DOHH2 (cell line): Measurements from ENCODE around the gene PRKN.

ENCODE experiments used
- H3F3A ChIP-seq: fragments of 200-600 bp; sonication (generic), shearing (Covaris generic); 2 replicates; pipeline ENCODE4 v1.6.0; 2016; ENCODE audit warnings: antibody characterized with exemption, mild to moderate bottlenecking; ENCODE audit not compliant: control insufficient read depth, insufficient read depth
- H3K27ac ChIP-seq: fragments of 200-600 bp; sonication (generic); 2 replicates; pipeline ENCODE4 v1.5.1; 2014; ENCODE audit warnings: low read depth, mild to moderate bottlenecking, low read length, moderate library complexity
- H3K27me3 ChIP-seq: fragments of 200-600 bp; sonication (generic); 2 replicates; pipeline ENCODE4 v1.6.1; 2014; ENCODE audit warnings: mild to moderate bottlenecking, low read length, mixed read lengths; ENCODE audit not compliant: control insufficient read depth
- H3K36me3 ChIP-seq: fragments of 200-600 bp; sonication (generic); 2 replicates; pipeline ENCODE4 v1.6.1; 2014; ENCODE audit warnings: mild to moderate bottlenecking, low read length, moderate library complexity, mixed read lengths; ENCODE audit not compliant: control insufficient read depth
- H3K4me1 ChIP-seq: fragments of 200-600 bp; sonication (generic); 2 replicates; pipeline ENCODE4 v1.6.1; 2014; ENCODE audit warnings: mild to moderate bottlenecking, low read length, mixed read lengths; ENCODE audit not compliant: control insufficient read depth
- H3K4me2 ChIP-seq: fragments of 200-600 bp; sonication (generic); 2 replicates; pipeline ENCODE4 v1.6.0; 2014; ENCODE audit warnings: mild to moderate bottlenecking, low read length, moderate library complexity
- H3K4me3 ChIP-seq: fragments of 200-600 bp; sonication (generic); 2 replicates; pipeline ENCODE4 v1.5.1; 2014; ENCODE audit warnings: mild to moderate bottlenecking, low read length, mixed read lengths
- H3K79me2 ChIP-seq: fragments of 200-600 bp; sonication (generic); 2 replicates; pipeline ENCODE4 v1.6.1; 2014; ENCODE audit warnings: mild to moderate bottlenecking, low read length, mixed read lengths; ENCODE audit not compliant: control insufficient read depth
- H3K9me2 ChIP-seq: fragments of 200-600 bp; sonication (generic); replicated peaks from 2 replicates; pipeline ENCODE4 v1.6.1; 2014; ENCODE audit warnings: mild to moderate bottlenecking, low read length, mixed read lengths; ENCODE audit not compliant: control insufficient read depth
- H3K9me3 ChIP-seq: fragments of 200-600 bp; sonication (generic); 2 replicates; pipeline ENCODE4 v1.6.1; 2014; ENCODE audit warnings: antibody characterized with exemption, low read length, mixed read lengths; ENCODE audit not compliant: control insufficient read depth, insufficient read depth
- H4K20me1 ChIP-seq: fragments of 200-600 bp; sonication (generic); 2 replicates; pipeline ENCODE4 v1.6.0; 2014; ENCODE audit warnings: low read depth, mild to moderate bottlenecking, antibody characterized with exemption, low read length, moderate library complexity; ENCODE audit not compliant: control insufficient read depth, insufficient read depth
- EZH2phosphoT487 ChIP-seq: fragments of 200-600 bp; sonication (generic); IDR thresholded peaks from 2 replicates; pipeline ENCODE4 v1.6.1; 2017; ENCODE audit warnings: borderline replicate concordance, mild to moderate bottlenecking, antibody characterized with exemption, low read length, moderate library complexity, mixed read lengths
- TF ChIP-seq, protein P1 (sequence below): fragments of 200-600 bp; sonication (generic); IDR thresholded peaks from one replicate; pipeline ENCODE4 v1.5.1; 2014; ENCODE audit warnings: antibody characterized with exemption, mild to moderate bottlenecking, low read depth, low read length; ENCODE audit not compliant: poor library complexity, severe bottlenecking

The PRKN gene

DNA sequence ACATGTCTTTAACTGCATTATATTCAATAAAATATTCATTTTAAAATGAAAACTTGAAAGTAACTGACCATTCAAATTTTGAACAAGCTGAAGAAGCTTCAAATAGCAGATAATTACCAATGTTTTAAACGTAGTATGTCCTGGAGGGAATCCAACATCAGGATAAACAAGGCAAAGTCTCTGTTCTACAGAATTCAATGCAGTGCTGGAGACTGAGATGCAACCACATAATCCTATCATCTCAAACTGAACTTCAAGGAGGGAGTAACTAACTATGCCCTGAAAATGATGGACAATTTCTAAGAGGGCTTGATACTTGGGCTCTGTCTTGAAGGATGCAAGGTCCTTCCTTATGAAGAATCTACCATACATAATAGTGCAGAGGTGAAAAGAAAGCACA is 100.7 kb downstream of the PRKN start:
- H3K79me2 ChIP-seq, result no peaks in the 10 kb centered on the region

GRCh38 chr6:162625846-162626540 is 101.6 kb downstream of the PRKN start:
- no peaks in the 10 kb centered on the region for H3K4me1 ChIP-seq
- no peak overlapping the region for H3K4me2 ChIP-seq
- no peaks in the 10 kb centered on the region for H4K20me1 ChIP-seq
- TF ChIP-seq EZH2phosphoT487, result no peak
- TF ChIP-seq, protein P1, sequence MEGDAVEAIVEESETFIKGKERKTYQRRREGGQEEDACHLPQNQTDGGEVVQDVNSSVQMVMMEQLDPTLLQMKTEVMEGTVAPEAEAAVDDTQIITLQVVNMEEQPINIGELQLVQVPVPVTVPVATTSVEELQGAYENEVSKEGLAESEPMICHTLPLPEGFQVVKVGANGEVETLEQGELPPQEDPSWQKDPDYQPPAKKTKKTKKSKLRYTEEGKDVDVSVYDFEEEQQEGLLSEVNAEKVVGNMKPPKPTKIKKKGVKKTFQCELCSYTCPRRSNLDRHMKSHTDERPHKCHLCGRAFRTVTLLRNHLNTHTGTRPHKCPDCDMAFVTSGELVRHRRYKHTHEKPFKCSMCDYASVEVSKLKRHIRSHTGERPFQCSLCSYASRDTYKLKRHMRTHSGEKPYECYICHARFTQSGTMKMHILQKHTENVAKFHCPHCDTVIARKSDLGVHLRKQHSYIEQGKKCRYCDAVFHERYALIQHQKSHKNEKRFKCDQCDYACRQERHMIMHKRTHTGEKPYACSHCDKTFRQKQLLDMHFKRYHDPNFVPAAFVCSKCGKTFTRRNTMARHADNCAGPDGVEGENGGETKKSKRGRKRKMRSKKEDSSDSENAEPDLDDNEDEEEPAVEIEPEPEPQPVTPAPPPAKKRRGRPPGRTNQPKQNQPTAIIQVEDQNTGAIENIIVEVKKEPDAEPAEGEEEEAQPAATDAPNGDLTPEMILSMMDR, result no peak
- H3K36me3 ChIP-seq, result no peaks in the 10 kb centered on the region
- H3K27me3 ChIP-seq, result no peaks in the 10 kb centered on the region
- no peaks in the 10 kb centered on the region for H3F3A ChIP-seq
- no peaks in the 10 kb centered on the region for H3K9me2 ChIP-seq
- H3K9me3 ChIP-seq, result no peaks in the 10 kb centered on the region
- H3K27ac ChIP-seq, result no peak overlapping the region
- H3K4me3 ChIP-seq, result no peak overlapping the region
- no peaks in the 10 kb centered on the region for H3K79me2 ChIP-seq

More for the DNA sequence above, 100.7 kb downstream of the PRKN start:
- Histone ChIP-seq H3K36me3 (no peaks in the 10 kb centered on the region), H3K4me1 (no peaks in the 10 kb centered on the region), H4K20me1 (no peaks in the 10 kb centered on the region), H3F3A (no peaks in the 10 kb centered on the region), H3K4me2 (no peak overlapping the region), H3K9me3 (no peaks in the 10 kb centered on the region), H3K27me3 (no peaks in the 10 kb centered on the region), H3K27ac (no peak overlapping the region), H3K4me3 (no peak overlapping the region), H3K9me2 (no peaks in the 10 kb centered on the region)
- no peak for TF ChIP-seq EZH2phosphoT487
- TF ChIP-seq, protein P1, result no peak

- H3K4me3 ChIP-seq, result no peak overlapping the region
- no peaks in the 10 kb centered on the region for H3F3A ChIP-seq
- H3K9me2 ChIP-seq, result no peaks in the 10 kb centered on the region
- H3K79me2 ChIP-seq, result no peaks in the 10 kb centered on the region
- H3K9me3 ChIP-seq, result no peaks in the 10 kb centered on the region
- no peak overlapping the region for H3K27ac ChIP-seq
- no peaks in the 10 kb centered on the region for H3K4me1 ChIP-seq
- H3K36me3 ChIP-seq, result no peaks in the 10 kb centered on the region
- no peaks in the 10 kb centered on the region for H3K27me3 ChIP-seq
- TF ChIP-seq, protein P1, result no peak
- no peak for TF ChIP-seq EZH2phosphoT487
- no peak overlapping the region for H3K4me2 ChIP-seq
- H4K20me1 ChIP-seq, result no peaks in the 10 kb centered on the region
Observed at GRCh38 chr6:162622572-162622971, 105.0 kb downstream of the PRKN start.
